AG10803 (cell line): ENCODE data around the gene SCG3.
A peak's percentile ranks its signal among the peaks of the same experiment; 100 is the strongest.

ENCODE experiments used
- DNase-seq: peaks from one replicate; pipeline ENCODE4 v3.0.0; 2010; ENCODE audit warnings: low read depth
- H3K4me3 ChIP-seq: 2 replicates; pipeline ENCODE4 v1.5.1; 2011; ENCODE audit warnings: mild to moderate bottlenecking, low read length, control low read depth
- TF ChIP-seq, protein P1 (sequence below): conservative IDR thresholded peaks from 2 replicates; pipeline ENCODE4 v1.5.1; 2011; ENCODE audit warnings: mild to moderate bottlenecking, low read length, control low read depth, inconsistent platforms

The SCG3 gene

DNA sequence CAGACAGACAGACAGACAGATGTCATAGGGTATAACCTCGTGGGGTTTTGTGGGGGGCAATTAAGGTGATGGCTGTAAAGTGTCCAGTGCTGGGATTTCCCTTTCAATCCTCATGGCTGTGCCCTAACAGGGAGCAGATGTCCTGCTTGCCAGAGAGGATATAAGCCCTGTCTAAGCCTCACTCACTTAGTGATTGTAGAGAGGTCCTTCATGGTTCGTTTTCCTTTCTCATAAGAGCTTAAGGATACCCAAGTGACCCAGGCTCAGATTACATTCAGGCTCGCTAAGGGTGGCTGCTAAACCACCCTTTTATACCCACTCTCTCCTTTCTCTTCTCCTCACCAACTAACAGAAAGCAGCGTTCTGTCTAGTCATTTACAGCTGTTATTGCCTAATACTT lies 36.9 kb downstream of the SCG3 start:
- DNase-seq, result peak; percentile 6
- TF ChIP-seq, protein P1, sequence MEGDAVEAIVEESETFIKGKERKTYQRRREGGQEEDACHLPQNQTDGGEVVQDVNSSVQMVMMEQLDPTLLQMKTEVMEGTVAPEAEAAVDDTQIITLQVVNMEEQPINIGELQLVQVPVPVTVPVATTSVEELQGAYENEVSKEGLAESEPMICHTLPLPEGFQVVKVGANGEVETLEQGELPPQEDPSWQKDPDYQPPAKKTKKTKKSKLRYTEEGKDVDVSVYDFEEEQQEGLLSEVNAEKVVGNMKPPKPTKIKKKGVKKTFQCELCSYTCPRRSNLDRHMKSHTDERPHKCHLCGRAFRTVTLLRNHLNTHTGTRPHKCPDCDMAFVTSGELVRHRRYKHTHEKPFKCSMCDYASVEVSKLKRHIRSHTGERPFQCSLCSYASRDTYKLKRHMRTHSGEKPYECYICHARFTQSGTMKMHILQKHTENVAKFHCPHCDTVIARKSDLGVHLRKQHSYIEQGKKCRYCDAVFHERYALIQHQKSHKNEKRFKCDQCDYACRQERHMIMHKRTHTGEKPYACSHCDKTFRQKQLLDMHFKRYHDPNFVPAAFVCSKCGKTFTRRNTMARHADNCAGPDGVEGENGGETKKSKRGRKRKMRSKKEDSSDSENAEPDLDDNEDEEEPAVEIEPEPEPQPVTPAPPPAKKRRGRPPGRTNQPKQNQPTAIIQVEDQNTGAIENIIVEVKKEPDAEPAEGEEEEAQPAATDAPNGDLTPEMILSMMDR, result no peak

DNA sequence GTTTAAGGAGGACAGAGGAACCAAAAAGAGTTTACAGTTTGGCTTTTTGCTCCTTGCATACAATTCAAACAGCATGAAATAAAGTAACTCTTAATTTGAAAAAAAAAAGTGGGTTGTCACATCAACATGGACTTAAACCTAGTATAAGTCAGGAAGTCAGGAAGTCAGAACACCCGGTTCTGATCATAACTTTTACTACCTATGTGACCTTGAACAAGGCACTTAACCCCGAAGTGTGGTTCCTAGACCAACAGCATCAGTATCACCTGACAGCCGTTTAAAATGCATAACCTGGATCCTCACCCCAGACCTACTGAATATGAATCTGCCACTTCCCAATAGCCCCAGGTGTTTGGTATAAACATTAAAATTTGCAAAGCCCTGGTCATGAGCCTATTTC lies 37.4 kb downstream of the SCG3 start:
- no peak overlapping the region for H3K4me3 ChIP-seq
- TF ChIP-seq, protein P1, result no peak
- no peak for DNase-seq

More for the DNA sequence above, 36.9 kb downstream of the SCG3 start:
- H3K4me3 ChIP-seq, result no peak overlapping the region

DNA sequence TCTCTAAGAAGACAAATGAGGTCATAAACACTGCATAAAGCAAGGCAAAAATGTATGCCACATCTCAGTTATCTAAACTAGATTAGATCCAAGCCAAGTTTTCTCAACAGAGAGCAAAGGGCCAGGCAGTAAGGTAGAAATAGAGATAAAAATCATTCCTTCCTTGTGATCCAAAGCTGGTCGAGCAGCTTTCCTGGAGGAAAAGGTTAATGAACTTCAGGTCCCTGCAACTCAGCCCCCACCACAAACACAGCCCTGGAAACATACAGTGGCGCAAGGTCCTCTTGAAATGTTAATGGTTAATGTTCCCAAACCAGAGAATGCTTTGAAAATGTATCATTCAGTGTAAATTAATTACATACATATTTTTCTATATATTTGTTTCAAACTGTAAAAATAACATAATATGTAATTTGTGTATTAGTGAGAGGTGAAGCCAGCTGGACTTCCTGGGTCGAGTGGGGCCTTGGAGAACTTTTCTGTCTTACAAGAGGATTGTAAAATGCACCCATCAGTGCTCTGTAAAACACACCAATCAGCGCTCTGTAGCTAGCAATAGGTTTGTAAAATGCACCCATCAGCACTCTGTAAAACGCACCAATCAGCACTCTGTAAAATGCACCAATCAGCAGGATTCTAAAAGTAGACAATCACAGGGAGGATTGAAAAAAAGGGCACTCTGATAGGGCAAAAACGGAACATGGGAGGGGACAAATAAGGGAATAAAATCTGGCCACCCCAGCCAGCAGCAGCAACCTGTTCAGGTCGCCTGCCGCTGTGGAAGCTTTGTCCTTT lies 39.1 kb downstream of the SCG3 start:
- TF ChIP-seq, protein P1, result no peak
- no peak for DNase-seq
- H3K4me3 ChIP-seq, result no peak overlapping the region

DNA sequence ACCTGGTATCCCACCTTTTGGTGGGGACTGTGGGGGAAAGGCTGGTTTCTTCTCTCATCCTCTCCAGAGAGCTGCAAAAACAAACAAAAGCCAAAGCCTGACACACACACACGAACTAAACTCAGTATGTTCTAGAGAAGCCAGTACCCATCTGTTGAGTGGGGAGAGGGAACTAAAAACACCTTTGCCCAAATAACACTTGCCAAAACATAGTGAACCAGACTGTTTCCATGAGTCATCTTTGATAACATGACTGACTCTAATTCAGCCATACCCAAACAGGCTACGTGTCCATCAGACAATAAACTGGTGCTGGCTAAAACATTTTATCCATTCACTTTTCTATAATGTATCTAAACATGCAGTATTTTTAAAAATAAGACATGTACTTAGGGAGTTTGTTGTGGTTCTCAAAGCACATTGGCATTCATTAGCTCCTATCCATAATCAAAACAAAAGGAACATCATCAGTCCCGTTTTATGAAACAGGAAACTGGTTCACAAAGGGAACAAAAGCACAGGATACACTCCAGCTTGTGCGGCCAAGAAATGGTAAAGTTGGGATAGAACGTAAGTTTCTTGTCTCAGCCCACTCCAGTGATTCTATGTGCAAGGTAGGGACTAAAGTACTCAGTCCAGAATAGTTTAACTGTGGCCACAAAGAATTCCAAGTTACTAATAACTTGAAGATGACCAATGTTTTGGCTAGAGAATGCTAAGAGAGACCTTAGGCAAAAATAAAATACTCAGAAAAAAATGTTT lies 40.1 kb downstream of the SCG3 start:
- H3K4me3 ChIP-seq, result no peak overlapping the region
- DNase-seq, result peak; percentile 18
- TF ChIP-seq, protein P1, result no peak

DNA sequence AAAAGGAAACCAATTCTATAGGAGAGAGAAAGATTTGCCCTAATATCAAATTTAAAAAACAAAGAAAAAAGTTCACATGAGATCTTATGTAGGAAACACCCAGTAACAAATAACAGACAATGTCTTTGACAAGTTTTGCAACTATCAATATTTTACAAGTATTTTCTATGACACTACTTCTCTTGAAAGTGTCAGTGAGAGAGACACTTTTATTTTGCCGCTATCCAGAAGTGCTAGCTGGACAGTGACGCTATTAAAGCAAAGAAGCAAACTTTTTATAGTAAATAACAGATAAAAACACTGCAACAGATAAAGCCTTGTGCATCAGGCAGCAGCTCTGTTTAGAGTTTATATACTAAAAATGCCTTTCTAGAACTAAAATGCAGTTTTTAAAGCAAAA lies 42.9 kb downstream of the SCG3 start:
- no peak for DNase-seq
- TF ChIP-seq, protein P1, result no peak

DNA sequence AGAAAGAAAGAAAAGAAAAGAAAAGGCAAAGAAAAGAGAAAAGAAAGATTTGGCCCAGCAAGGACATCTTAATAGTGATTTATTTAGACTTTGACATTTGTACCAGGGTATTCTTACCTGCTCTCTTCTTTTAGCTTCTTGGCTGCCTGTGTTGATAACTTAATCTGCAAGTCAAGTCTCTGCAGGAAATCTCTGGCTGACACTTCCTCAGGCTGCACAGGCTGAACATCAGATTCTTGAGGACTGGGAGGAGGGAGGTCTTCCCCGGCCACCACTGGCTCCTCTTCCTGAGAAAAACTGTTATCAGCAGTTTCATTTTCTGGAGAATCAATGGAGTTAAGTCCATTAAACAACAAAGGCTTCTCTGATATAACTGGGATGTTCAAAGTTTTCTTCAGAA lies 43.4 kb downstream of the SCG3 start:
- no peak for DNase-seq
- H3K4me3 ChIP-seq, result no peak overlapping the region
- TF ChIP-seq, protein P1, result no peak

More for the DNA sequence above, 42.9 kb downstream of the SCG3 start:
- H3K4me3 ChIP-seq, result no peak overlapping the region
